NCI-H2081 (cell line): Measurements from ENCODE around the gene BRSK1.
A peak's percentile ranks its signal among the peaks of the same experiment; 100 is the strongest.
"Not testable (repeated sequence)": the region's sequence is repeated elsewhere in the genome, so short reads cannot be mapped to it uniquely, and the experiment has no call there.

Experiments
- DNase-seq, 2 experiments: peaks; one replicate each; lab custom pipeline; 2025; lab: John Stamatoyannopoulos, UW

The BRSK1 gene

GRCh38 chr19:55304279-55304978, 20.6 kb downstream of the BRSK1 start:
- no peak for DNase-seq

GRCh38 chr19:55304980-55305379, 21.2 kb downstream of the BRSK1 start:
- no peak for DNase-seq

GRCh38 chr19:55305491-55305890, 21.7 kb downstream of the BRSK1 start:
- DNase-seq: no peak

GRCh38 chr19:55305983-55306562, 22.3 kb downstream of the BRSK1 start:
- DNase-seq: no peak

GRCh38 chr19:55306712-55307111, 22.9 kb downstream of the BRSK1 start:
- DNase-seq: no peak

GRCh38 chr19:55308281-55308680, 24.5 kb downstream of the BRSK1 start:
- no peak for DNase-seq

- DNase-seq: no peak
Measured at GRCh38 chr19:55309448-55309847, 25.7 kb downstream of the BRSK1 start.

GRCh38 chr19:55310498-55310897, 26.7 kb downstream of the BRSK1 start:
- DNase-seq: no peak

- DNase-seq: no peak
Measured at GRCh38 chr19:55311397-55311796, 27.6 kb downstream of the BRSK1 start.

- no peak for DNase-seq
Measured at GRCh38 chr19:55311797-55312196, 28.0 kb downstream of the BRSK1 start.

- no peak for DNase-seq
Measured at GRCh38 chr19:55312621-55313512, 29.1 kb downstream of the BRSK1 start.

GRCh38 chr19:55314396-55314795, 30.6 kb downstream of the BRSK1 start:
- DNase-seq: no peak

GRCh38 chr19:55315956-55316525, 32.2 kb downstream of the BRSK1 start:
- no peak for DNase-seq

- DNase-seq: no peak
Measured at GRCh38 chr19:55316646-55317045, 32.8 kb downstream of the BRSK1 start.

- peak; percentile 16 to 37 for DNase-seq
Measured at GRCh38 chr19:55319785-55320184, 36.0 kb downstream of the BRSK1 start.

GRCh38 chr19:55320844-55321419, 37.1 kb downstream of the BRSK1 start:
- no peak for DNase-seq

- no peak for DNase-seq
Measured at GRCh38 chr19:55321466-55322137, 37.8 kb downstream of the BRSK1 start.

- DNase-seq: no peak
Measured at GRCh38 chr19:55322204-55322885, 38.5 kb downstream of the BRSK1 start.

- DNase-seq: no peak
Measured at GRCh38 chr19:55324662-55325061, 40.9 kb downstream of the BRSK1 start.

- no peak for DNase-seq
Measured at GRCh38 chr19:55325172-55325571, 41.4 kb downstream of the BRSK1 start, which contains the start of gene TMEM150B. TMEM150B (minus strand) TSS chr19:55325341; CDS start chr19:55321036, 4,305 bp downstream.

GRCh38 chr19:55328774-55329318, 45.0 kb downstream of the BRSK1 start:
- not testable (repeated sequence) for DNase-seq
